ENCODE results near the gene GRB2.

DNA sequence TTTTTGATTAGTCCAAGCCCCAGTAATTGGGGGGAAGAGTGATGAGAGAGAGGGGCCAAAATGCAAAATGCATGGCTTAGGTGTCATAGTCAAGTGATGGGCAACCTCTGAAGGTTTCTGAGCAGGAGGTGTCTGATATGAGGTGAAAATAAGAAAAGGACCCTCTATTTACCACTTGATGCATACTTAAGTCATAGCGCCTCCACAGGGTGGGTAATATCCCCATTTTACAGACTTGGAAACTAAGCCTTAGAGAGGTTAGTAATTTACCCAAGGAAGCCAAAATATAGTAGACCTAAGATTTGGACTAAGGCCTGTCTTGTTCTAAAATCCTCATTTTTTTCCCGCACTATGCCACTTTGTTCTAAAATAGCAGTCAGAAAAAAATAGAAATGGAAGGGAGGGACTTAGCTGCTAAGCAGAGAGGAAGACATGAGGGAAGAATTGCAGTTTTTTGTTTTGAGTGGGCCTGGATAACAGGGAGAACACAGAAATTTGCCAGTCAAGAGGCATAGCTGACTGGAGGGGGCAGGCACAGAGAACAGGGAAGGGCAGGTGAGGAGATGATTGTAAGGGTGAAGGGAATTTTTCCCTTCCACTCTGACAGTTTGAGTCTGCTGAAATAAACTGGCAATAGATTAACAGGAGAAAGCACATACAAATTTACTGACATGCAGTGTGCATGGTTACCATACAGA, 2.3 kb upstream of the GRB2 start:
- TF ChIP-seq, protein P1, sequence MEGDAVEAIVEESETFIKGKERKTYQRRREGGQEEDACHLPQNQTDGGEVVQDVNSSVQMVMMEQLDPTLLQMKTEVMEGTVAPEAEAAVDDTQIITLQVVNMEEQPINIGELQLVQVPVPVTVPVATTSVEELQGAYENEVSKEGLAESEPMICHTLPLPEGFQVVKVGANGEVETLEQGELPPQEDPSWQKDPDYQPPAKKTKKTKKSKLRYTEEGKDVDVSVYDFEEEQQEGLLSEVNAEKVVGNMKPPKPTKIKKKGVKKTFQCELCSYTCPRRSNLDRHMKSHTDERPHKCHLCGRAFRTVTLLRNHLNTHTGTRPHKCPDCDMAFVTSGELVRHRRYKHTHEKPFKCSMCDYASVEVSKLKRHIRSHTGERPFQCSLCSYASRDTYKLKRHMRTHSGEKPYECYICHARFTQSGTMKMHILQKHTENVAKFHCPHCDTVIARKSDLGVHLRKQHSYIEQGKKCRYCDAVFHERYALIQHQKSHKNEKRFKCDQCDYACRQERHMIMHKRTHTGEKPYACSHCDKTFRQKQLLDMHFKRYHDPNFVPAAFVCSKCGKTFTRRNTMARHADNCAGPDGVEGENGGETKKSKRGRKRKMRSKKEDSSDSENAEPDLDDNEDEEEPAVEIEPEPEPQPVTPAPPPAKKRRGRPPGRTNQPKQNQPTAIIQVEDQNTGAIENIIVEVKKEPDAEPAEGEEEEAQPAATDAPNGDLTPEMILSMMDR (IDR thresholded peaks at IDR 0.05): 0 out of 2 replicates have a peak, but pooled peaks have one; percentile 12
- no peak for TF ChIP-seq TCF7L2 (IDR thresholded peaks at IDR 0.05; ENCODE audit: low read depth, low read length)
- TF ChIP-seq, protein P2, sequence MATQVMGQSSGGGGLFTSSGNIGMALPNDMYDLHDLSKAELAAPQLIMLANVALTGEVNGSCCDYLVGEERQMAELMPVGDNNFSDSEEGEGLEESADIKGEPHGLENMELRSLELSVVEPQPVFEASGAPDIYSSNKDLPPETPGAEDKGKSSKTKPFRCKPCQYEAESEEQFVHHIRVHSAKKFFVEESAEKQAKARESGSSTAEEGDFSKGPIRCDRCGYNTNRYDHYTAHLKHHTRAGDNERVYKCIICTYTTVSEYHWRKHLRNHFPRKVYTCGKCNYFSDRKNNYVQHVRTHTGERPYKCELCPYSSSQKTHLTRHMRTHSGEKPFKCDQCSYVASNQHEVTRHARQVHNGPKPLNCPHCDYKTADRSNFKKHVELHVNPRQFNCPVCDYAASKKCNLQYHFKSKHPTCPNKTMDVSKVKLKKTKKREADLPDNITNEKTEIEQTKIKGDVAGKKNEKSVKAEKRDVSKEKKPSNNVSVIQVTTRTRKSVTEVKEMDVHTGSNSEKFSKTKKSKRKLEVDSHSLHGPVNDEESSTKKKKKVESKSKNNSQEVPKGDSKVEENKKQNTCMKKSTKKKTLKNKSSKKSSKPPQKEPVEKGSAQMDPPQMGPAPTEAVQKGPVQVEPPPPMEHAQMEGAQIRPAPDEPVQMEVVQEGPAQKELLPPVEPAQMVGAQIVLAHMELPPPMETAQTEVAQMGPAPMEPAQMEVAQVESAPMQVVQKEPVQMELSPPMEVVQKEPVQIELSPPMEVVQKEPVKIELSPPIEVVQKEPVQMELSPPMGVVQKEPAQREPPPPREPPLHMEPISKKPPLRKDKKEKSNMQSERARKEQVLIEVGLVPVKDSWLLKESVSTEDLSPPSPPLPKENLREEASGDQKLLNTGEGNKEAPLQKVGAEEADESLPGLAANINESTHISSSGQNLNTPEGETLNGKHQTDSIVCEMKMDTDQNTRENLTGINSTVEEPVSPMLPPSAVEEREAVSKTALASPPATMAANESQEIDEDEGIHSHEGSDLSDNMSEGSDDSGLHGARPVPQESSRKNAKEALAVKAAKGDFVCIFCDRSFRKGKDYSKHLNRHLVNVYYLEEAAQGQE (IDR thresholded peaks at IDR 0.05; ENCODE audit: insufficient read depth in 1 of 2, low read depth in 2 of 2, low read length in 1 of 2): no peak
- no peak for TF ChIP-seq SIN3A (IDR thresholded peaks at IDR 0.05; ENCODE audit: borderline replicate concordance, insufficient read depth, low read depth, low read length)
- TF ChIP-seq POLR2AphosphoS5 (IDR thresholded peaks at IDR 0.05; ENCODE audit: low read depth, low read length): no peak

Measured in Panc1 (cell line).